ENCODE data around the gene THAP11.
"Not testable (repeated sequence)": the region's sequence is repeated elsewhere in the genome, so short reads cannot be mapped to it uniquely, and the experiment has no call there.

THAP11 gene

GRCh38 chr16:67861877-67862276 is 19.8 kb downstream of the THAP11 start:
- no peak overlapping the region for H3K4me3 ChIP-seq (replicated peaks in 1 of 2; ENCODE audit: low read depth in 2 of 2, low read length in 2 of 2)
- DNase-seq (ENCODE audit: low read depth in 2 of 2), result no peak
- no peak for TF ChIP-seq CTCF (IDR thresholded peaks at IDR 0.05; ENCODE audit: low read depth, low read length)

DNA sequence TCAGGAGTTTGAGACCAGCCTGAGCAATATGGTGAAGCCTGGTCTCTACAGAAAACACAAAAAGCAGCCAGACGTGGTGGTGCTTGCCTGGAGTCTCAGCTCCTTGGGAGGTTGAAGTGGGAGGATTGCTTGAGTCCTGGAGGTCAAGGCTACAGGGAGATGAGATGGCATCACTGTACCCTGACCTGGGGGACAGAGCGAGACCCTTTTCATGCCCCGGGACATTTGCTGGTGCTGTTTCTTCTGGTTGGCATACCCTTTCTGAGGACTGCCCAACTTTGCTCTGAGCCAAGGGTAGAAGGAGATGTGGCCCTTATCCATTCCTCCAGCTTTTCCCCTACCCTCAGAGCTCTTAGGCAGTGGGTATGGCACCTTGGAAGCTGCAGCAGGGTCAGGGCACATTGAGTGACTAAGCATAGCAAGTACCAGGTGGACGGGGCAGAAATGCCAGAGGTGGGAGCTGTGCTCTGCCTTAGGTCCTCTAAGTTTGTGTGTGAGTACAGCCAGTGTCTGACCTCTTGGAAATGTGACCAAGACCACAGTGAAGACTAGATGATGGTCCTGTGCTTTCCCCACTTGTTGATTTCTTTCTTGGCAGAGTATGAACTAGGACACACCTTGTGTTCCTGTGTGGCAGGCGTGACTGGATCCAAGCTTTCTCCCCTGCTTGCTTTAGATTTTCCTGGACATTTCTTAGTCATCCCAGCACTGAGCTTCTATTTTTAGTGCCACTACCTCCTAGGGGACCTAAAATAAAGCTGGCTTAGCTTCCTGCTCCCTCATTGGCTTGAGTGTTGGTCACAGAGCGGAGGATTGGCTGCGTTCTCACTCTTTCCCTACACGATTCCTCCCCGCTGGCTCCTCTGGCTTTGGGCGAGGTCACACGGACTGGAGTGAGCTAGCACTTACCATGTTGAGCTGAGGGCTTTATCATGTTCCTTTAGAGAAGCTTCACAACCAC is 20.8 kb downstream of the THAP11 start:
- DNase-seq (ENCODE audit: low read depth in 2 of 2), result peak; percentile 79 to 90
- no peak for TF ChIP-seq CTCF (IDR thresholded peaks at IDR 0.05; ENCODE audit: low read depth, low read length)
- peak overlapping the region in 1 of 2 donors; percentile 0 for H3K4me3 ChIP-seq (replicated peaks in 1 of 2; ENCODE audit: low read depth in 2 of 2, low read length in 2 of 2)

DNA sequence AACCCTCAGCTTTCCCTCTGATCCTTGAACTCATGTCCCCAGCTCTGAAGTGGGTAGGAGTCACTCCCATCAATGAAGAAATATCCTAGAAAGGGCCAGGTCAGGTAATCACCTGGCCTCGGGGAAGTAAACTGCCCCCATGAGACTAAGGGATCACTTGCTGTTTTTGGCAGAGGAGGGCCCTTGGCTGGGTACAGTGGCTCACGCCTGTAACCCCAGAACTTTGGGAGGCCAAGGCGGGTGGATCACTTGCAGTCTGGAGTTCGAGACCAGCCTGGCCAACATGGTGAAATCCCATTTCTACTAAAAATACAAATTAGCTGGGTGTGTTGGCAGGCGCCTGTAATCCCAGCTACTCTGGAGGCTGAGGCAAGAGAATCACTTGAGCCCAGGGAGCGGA is 21.9 kb downstream of the THAP11 start:
- H3K4me3 ChIP-seq (replicated peaks in 1 of 2; ENCODE audit: low read depth in 2 of 2, low read length in 2 of 2); DNase-seq (ENCODE audit: low read depth in 2 of 2): not testable (repeated sequence)

DNA sequence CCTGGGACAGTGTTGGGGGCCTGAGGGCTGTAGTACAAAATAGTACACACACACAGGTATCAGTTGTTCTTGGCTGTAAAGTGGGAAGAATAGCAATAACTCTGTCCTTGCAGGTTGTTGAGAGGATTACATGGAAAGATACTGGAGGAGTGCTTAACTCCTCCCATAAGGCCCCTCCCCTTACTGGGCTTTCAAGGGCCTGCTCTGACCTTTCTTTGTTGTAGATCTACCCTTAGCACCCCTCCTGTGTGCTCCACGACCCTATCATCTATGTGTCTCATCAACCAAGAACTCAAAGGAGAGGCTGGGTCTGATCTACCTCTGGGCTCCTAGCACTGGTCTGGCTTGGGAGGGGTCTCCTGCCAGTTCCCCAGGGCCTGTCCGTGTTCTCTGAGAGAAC is 22.5 kb downstream of the THAP11 start:
- no peak for TF ChIP-seq CTCF (IDR thresholded peaks at IDR 0.05; ENCODE audit: low read depth, low read length)
- DNase-seq (ENCODE audit: low read depth in 2 of 2), result no peak
- H3K4me3 ChIP-seq (replicated peaks in 1 of 2; ENCODE audit: low read depth in 2 of 2, low read length in 2 of 2), result no peak overlapping the region

GRCh38 chr16:67865318-67865717 is 23.2 kb downstream of the THAP11 start:
- no peak overlapping the region for H3K4me3 ChIP-seq (replicated peaks in 1 of 2; ENCODE audit: low read depth in 2 of 2, low read length in 2 of 2)
- peak; percentile 55 for TF ChIP-seq CTCF (IDR thresholded peaks at IDR 0.05; ENCODE audit: low read depth, low read length)
- peak; percentile 55 to 56 for DNase-seq (ENCODE audit: low read depth in 2 of 2)

DNA sequence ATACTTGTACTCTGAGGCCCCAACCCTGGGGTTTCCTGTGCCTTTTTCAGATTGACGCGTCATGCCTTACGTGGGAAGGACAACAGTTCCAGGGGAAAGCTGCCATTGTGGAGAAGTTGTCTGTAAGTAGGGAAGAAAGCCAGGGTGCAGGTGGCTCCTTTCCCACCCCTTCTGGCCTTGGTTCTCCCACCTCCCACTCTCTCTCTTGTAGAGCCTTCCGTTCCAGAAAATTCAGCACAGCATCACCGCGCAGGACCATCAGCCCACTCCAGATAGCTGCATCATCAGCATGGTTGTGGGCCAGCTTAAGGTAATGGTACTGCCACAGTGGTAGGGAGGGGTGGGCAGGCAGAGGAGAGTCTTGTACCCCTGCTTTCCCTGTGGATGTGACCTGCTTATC is 26.2 kb downstream of the THAP11 start:
- DNase-seq (ENCODE audit: low read depth in 2 of 2), result no peak
- H3K4me3 ChIP-seq (replicated peaks in 1 of 2; ENCODE audit: low read depth in 2 of 2, low read length in 2 of 2), result no peak overlapping the region
- TF ChIP-seq CTCF (IDR thresholded peaks at IDR 0.05; ENCODE audit: low read depth, low read length), result no peak

DNA sequence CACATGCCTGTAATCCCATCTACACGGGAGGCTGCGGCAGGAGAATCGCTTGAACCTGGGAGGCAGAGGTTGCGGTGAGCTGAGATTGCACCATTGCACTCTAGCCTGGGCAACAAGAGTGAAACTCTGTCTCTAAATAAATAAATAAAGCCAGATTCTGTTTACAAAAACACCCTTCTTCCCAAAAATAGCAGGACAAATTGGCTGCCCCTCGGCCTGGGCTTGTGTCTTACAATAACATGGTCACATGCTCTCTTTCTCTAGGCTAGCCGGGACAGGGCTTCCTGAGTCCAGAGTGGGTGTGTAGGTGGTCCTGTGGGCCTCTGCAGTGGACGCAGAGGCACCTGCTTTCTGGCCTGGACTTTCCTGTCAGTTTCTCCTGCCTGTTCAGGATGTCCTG is 27.5 kb downstream of the THAP11 start:
- no peak for TF ChIP-seq CTCF (IDR thresholded peaks at IDR 0.05; ENCODE audit: low read depth, low read length)
- H3K4me3 ChIP-seq (replicated peaks in 1 of 2; ENCODE audit: low read depth in 2 of 2, low read length in 2 of 2), result no peak overlapping the region
- DNase-seq (ENCODE audit: low read depth in 2 of 2), result no peak

Data from cardiac fibroblast (primary cell).